NCI-H748 (cell line): Measurements from ENCODE around the gene SETD1B.
"Not testable (repeated sequence)": the region's sequence is repeated elsewhere in the genome, so short reads cannot be mapped to it uniquely, and the experiment has no call there.

Experiments
- DNase-seq: peaks from one replicate; lab custom pipeline; 2025; ENCODE audit not compliant: unreplicated experiment; lab: John Stamatoyannopoulos, UW

Gene SETD1B

DNA sequence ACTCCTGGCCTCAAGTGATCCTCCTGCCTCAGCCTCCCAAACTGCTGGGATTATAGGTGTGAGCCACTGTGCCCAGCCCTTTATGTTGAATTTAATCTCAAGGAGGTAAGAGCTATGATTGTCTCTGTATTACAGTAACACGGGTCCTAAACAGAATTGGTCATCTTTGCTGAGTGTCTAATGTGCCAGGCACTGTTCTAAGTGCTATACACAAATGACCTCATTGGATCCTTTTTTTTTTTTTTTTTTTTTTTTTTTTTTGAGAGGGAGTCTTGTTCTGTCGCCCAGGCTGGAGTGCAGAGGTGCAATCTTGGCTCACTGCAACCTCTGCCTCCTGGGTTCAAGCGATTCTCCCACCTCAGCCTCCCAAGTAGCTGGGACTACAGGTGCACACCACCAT, 48.6 kb downstream of the SETD1B start:
- not testable (repeated sequence) for DNase-seq

DNA sequence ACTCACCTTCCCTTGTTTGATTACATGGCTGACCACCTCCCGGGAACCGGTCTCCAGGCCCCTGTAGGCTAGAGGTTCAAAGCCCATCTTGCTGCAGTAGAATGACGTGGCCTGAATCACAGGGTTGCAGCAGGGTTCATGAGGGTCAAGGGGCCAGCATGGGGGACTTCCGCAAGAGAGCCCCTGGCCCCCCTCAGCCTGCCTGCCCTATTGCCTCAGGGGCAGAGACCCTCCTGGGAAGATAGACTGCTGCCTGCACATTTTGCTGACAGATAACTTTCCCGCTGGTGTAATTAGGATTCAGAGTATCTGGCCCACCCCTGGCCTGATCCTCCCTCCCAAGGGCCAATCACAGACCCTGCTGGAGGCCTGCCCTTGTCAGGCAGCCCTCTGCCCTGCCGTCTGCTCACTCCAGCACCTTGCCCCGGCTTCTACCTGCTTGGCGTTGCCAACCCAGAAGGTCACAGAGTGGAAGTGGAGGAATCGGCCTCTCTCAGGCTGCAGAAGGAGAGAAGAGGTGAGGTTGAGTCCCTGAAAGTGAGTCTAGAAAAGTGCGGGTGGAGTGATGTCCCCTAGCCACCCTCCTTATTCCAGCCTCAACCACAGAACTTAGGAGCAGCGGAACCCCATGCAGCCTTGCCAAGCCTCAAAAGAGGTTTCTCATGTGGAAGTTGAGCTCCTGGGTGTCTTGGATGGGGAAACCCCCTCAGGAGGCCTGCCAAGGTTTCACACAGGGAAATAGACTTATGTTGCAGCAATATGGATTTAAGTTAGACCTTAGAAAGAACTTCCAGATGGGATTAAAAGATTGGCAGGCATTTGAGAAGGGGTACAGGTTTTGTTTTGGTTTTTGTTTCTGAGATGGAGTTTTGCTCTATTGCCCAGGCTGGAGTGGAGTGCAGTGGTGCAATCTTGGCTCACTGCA, 53.8 kb downstream of the SETD1B start:
- no peak for DNase-seq

GRCh38 chr12:121858318-121858661, 54.5 kb downstream of the SETD1B start:
- no peak for DNase-seq

- no peak for DNase-seq
Observed at GRCh38 chr12:121858662-121859572, 55.1 kb downstream of the SETD1B start, which contains the start of gene HPD. HPD (minus strand) TSS chr12:121858859; CDS start chr12:121858823, 36 bp downstream.

DNA sequence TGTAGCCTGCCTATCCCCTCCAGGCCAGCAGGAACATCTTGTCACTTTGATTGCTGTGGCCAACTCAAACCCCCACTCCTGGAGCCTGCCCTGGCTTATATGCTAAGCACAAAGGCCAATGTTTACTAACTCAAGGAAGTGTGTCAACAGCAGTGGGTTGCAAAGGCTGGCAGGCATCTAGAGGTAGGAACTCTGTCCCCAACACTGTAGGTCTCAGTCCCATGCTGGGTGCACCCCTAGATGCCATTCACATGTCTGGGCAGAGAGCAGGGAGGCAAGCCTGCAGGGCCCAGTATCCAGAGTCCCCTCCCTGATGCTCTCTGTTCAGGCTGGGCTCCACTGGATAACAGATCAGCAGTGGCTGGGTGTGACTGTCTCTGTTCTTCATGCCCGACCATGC, 56.4 kb downstream of the SETD1B start:
- DNase-seq: no peak

GRCh38 chr12:121860699-121861098, 56.9 kb downstream of the SETD1B start:
- DNase-seq: not testable (repeated sequence)

GRCh38 chr12:121861636-121862254, 57.9 kb downstream of the SETD1B start:
- no peak for DNase-seq

GRCh38 chr12:121866331-121866730, 62.5 kb downstream of the SETD1B start:
- DNase-seq: no peak

GRCh38 chr12:121869229-121869628, 65.4 kb downstream of the SETD1B start:
- not testable (repeated sequence) for DNase-seq

- no peak for DNase-seq
Observed at GRCh38 chr12:121871467-121871866, 67.7 kb downstream of the SETD1B start.

DNA sequence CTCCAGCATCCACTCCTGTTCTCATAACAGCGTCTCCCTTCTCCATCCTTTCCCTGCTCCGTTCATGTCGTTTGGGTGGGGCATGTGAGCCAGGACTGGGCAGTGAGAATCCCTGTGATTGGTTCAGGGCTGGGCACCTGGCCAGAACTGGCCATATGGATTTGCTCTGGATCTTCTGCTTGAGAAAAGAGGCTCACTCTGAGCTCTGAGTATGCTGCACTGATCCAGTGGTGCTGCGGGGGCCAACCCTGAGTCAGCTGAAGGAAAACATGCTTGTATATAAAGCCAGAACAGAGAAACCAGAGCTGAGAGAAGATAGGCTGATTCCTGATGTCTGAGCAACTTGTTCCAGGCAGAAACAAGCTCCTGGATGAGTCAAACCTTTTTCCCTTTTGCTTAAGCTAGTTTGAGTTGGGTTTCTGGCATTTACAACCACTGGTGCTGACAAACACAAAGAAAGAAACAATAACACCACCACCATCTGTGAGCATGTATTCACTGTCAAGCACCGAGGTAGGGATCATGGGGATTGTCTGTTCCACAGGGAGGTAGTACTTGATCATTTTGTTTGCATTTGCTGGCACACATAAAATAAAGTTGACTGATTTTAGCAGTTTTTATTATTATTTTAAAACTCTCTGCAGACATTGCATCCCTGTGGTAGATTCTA, 68.9 kb downstream of the SETD1B start:
- DNase-seq: peak; percentile 52

GRCh38 chr12:121873216-121873569, 69.4 kb downstream of the SETD1B start:
- DNase-seq: no peak

DNA sequence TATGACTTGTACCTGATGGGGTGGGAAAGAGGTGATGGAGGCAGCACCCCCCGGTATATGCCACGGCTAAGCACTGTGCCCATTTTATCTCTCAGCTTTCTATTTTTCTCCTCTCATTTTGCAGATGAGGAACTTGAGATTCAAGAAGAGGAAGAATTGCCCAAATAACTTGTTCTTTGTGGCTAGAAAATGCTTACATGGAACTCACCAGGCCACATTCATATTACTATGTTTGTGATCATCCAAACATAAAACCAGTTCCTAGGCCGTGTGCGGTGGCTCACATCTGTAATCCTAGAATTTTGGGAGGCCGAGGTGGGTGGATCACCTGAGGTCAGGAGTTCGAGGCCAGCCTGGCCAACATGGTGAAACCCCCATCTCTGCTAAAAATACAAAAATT, 70.3 kb downstream of the SETD1B start:
- no peak for DNase-seq

GRCh38 chr12:121875582-121875981, 71.8 kb downstream of the SETD1B start:
- DNase-seq: no peak

DNA sequence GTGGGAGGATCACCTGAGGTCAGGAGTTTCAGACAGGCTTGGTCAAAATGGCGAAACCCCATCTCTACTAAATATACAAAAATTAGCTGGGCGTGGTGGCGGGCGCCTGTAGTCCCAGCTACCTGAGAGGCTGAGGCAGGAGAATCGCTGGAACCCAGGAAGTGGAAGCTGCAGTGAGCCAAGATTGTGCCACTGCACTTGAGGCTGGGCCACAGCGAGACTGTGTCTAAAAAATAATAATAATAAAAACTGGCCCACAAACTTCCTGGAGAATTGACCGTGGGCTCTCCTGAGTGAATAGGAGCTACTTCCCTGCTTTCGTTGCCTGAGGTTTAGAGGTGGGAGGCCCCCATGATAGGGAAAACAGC, 72.3 kb downstream of the SETD1B start:
- not testable (repeated sequence) for DNase-seq
